CD4-positive, alpha-beta T cell (primary cell): Measurements from ENCODE around the gene RDH12. TPM values are rescaled to one million over a fixed set of nuclear protein-coding genes. Genes with fewer than 3 reads are reported as not detected.

Source experiments
- ATAC-seq: fragments of 200-7000 bp; cut with Tn5 transposase; one replicate; pipeline ENCODE4 v1.10.0; 2022; ENCODE audit warnings: mild to moderate bottlenecking; ENCODE audit not compliant: poor library complexity
- CTCF ChIA-PET: fragments of 350-600 bp; sonication (Branson Sonifier 250); formaldehyde crosslinking; loops from one replicate; lab custom pipeline; 2021; ENCODE audit warnings: antibody characterized with exemption, inconsistent platforms; lab: Charles Lee
- POLR2A ChIA-PET: fragments of 350-600 bp; sonication (Branson Sonifier 250); formaldehyde crosslinking; loops from one replicate; lab custom pipeline; 2021; ENCODE audit warnings: antibody characterized with exemption, inconsistent platforms; lab: Charles Lee
- DNase-seq, 14 experiments: peaks; one replicate each; pipeline ENCODE4 v3.0.0-alpha.2; 2013 to 2020; ENCODE audit warnings: mixed read lengths in 2 of 14
- H3K27ac ChIP-seq, 2 donors: one replicate each; pipeline versions ENCODE4 v1.5.1 to v1.7.0; 2013; ENCODE audit warnings: low read length in 2 of 2, low read depth in 1 of 2, mild to moderate bottlenecking in 1 of 2
- H3K27me3 ChIP-seq, 2 experiments: 1 replicate in 1 of 2; 2 replicates in 1 of 2; pipeline versions ENCODE4 v1.6.1 to v1.7.0; 2013; ENCODE audit warnings: low read length in 2 of 2, control low read depth in 1 of 2, mild to moderate bottlenecking in 1 of 2, moderate library complexity in 1 of 2; ENCODE audit not compliant: insufficient read depth in 2 of 2, control insufficient read depth in 1 of 2
- H3K36me3 ChIP-seq: one replicate; pipeline ENCODE4 v1.6.1; 2013; ENCODE audit warnings: low read length, control low read depth; ENCODE audit not compliant: insufficient read depth
- H3K4me1 ChIP-seq: one replicate; pipeline ENCODE4 v1.6.1; 2013; ENCODE audit warnings: low read length, control low read depth; ENCODE audit not compliant: insufficient read depth
- H3K4me3 ChIP-seq: one replicate; pipeline ENCODE4 v1.5.1; 2013; ENCODE audit warnings: mild to moderate bottlenecking, low read length, moderate library complexity
- H3K9me3 ChIP-seq, 2 experiments: 1 replicate in 1 of 2; 2 replicates in 1 of 2; pipeline versions ENCODE4 v1.6.1 to v1.7.0; 2013; ENCODE audit warnings: low read length in 2 of 2, mild to moderate bottlenecking in 2 of 2, control low read depth in 1 of 2, moderate library complexity in 1 of 2; ENCODE audit not compliant: control insufficient read depth in 1 of 2, insufficient read depth in 1 of 2
- H3K27ac Mint-ChIP-seq: one replicate; pipeline ENCODE4 v1.8.0; 2020; ENCODE audit warnings: mixed read lengths
- H3K27me3 Mint-ChIP-seq: one replicate; pipeline ENCODE4 v1.8.0; 2021; ENCODE audit warnings: mixed read lengths
- H3K36me3 Mint-ChIP-seq: one replicate; pipeline ENCODE4 v1.8.0; 2021; ENCODE audit warnings: low read depth, mixed read lengths
- H3K4me1 Mint-ChIP-seq: one replicate; pipeline ENCODE4 v1.8.0; 2021; ENCODE audit warnings: low read depth, mixed read lengths
- H3K4me3 Mint-ChIP-seq: one replicate; pipeline ENCODE4 v1.8.0; 2020; ENCODE audit warnings: mild to moderate bottlenecking, mixed read lengths
- H3K9me3 Mint-ChIP-seq: one replicate; pipeline ENCODE4 v1.8.0; 2020; ENCODE audit warnings: mixed read lengths
- intact Hi-C, 2 experiments: fragments of 100-400 bp; cut with DNase I in 1 of 2; cut with micrococcal nuclease in 1 of 2; formaldehyde crosslinking; loops; one replicate each; pipeline versions ENCODE4 v1.15.1 to v1.9.0; 2023 to 2025; cut with DNase I, micrococcal nuclease
- total RNA-seq, 174 experiments: library from RNA in 2 of 174; stranded (reverse) in 2 of 174; gene quantifications; one replicate each; pipeline ENCODE4 v1.2.3 and lab custom pipeline; 2021 to 2026
- TF ChIP-seq, protein P1 (sequence below): fragments of 200-600 bp; IDR thresholded peaks from one replicate; pipeline ENCODE4 v1.8.0; 2022; ENCODE audit warnings: antibody characterized with exemption, mild to moderate bottlenecking

Gene RDH12
- total RNA-seq, 2 experiments from 2014 or later, result not detected

DNA sequence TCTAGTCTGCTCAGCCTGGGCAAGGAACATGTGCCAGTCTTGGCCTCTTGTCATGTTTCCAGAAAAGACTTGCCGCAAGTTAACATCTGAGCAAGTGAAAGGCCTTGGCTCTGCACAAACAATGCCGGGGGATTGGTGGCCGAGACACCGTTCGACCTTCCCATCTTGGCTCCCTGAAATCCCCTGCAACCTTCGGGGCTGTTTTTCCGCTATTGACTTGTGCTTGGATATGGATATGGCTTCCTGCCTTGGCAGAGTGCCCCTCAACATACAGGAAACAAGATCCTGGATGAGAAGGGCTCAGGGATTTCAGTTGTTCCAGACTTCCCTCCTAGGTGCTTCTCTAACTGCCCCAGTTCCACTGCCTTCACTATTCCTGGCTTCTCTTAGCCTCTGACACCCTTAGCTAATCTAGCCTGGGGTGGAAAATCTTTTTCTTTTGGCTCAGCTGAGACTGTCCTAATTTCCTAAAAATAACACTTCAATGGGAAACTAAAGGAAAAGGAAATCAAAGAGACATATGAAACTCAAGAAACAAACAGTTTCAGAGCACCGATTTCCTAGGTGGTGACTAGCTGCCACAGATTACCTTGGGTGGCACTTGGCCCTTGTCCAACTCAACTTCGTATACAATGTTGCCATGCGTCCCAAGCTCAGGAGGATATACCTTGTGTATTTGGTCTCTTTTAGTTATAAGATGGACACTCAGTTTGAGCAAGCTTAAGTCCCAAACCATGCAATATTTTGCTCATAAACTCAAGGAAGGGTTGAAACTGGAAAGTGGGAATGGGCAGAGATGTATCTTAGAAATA lies 33.9 kb downstream of the RDH12 start:
- Histone ChIP-seq H3K27ac (no peak overlapping the region), H3K4me3 (no peak overlapping the region), H3K36me3 (no peaks in the 10 kb centered on the region), H3K27me3 (no peaks in the 10 kb centered on the region), H3K9me3 (no peaks in the 10 kb centered on the region), H3K4me1 (no peaks in the 10 kb centered on the region)
- no peaks in the 10 kb centered on the region for H3K9me3 Mint-ChIP-seq
- DNase-seq (no peak), ATAC-seq (no peak)
- no peak overlapping the region for H3K4me3 Mint-ChIP-seq
- intact Hi-C loops, result no loop called here
- H3K27me3 Mint-ChIP-seq, result no peaks in the 10 kb centered on the region
- ChIA-PET CTCF (interaction anchor here (0.6 kb wide), 1 partner anchor 380 kb away, joined by 3 read pairs; no protein-coding TSS in a partner anchor), POLR2A (no interaction called here)
- no peak overlapping the region for H3K27ac Mint-ChIP-seq
- TF ChIP-seq, protein P1, sequence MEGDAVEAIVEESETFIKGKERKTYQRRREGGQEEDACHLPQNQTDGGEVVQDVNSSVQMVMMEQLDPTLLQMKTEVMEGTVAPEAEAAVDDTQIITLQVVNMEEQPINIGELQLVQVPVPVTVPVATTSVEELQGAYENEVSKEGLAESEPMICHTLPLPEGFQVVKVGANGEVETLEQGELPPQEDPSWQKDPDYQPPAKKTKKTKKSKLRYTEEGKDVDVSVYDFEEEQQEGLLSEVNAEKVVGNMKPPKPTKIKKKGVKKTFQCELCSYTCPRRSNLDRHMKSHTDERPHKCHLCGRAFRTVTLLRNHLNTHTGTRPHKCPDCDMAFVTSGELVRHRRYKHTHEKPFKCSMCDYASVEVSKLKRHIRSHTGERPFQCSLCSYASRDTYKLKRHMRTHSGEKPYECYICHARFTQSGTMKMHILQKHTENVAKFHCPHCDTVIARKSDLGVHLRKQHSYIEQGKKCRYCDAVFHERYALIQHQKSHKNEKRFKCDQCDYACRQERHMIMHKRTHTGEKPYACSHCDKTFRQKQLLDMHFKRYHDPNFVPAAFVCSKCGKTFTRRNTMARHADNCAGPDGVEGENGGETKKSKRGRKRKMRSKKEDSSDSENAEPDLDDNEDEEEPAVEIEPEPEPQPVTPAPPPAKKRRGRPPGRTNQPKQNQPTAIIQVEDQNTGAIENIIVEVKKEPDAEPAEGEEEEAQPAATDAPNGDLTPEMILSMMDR, result no peak
- H3K4me1 Mint-ChIP-seq, result no peaks in the 10 kb centered on the region
- H3K36me3 Mint-ChIP-seq, result no peaks in the 10 kb centered on the region

DNA sequence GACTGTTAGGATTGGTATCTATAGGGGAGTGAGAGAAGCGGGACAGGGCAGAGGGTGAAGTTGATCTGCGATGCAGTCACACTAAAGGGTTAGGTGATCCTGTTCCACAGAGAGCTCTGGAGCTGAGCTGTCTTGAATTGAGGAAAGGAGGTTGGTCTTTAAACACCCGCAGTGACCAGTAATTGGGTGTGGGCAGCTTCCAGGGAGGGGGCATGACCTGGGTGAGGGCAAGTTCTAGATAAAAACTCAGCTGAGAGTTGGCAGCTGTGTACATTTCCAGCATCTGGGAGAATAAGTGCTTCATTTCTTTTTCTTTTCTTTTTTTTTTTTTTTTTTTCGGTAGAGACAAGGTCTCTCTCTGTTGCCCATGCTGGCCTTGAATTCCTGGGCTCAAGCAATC lies 35.1 kb downstream of the RDH12 start:
- Histone ChIP-seq H3K27ac (no peak overlapping the region), H3K27me3 (no peaks in the 10 kb centered on the region), H3K36me3 (no peaks in the 10 kb centered on the region), H3K4me3 (no peak overlapping the region), H3K9me3 (no peaks in the 10 kb centered on the region), H3K4me1 (no peaks in the 10 kb centered on the region)
- Mint-ChIP-seq H3K4me3 (no peak overlapping the region), H3K27me3 (no peaks in the 10 kb centered on the region), H3K36me3 (no peaks in the 10 kb centered on the region), H3K4me1 (no peaks in the 10 kb centered on the region), H3K9me3 (no peaks in the 10 kb centered on the region), H3K27ac (no peak overlapping the region)
- POLR2A ChIA-PET, result interaction anchor here (0.6 kb wide), 1 partner anchor 47 kb away, joined by 3 read pairs; no protein-coding TSS in a partner anchor
- intact Hi-C loops, result no loop called here
- DNase-seq (no peak), ATAC-seq (no peak)
- CTCF ChIA-PET, result no interaction called here
- TF ChIP-seq, protein P1, result no peak

DNA sequence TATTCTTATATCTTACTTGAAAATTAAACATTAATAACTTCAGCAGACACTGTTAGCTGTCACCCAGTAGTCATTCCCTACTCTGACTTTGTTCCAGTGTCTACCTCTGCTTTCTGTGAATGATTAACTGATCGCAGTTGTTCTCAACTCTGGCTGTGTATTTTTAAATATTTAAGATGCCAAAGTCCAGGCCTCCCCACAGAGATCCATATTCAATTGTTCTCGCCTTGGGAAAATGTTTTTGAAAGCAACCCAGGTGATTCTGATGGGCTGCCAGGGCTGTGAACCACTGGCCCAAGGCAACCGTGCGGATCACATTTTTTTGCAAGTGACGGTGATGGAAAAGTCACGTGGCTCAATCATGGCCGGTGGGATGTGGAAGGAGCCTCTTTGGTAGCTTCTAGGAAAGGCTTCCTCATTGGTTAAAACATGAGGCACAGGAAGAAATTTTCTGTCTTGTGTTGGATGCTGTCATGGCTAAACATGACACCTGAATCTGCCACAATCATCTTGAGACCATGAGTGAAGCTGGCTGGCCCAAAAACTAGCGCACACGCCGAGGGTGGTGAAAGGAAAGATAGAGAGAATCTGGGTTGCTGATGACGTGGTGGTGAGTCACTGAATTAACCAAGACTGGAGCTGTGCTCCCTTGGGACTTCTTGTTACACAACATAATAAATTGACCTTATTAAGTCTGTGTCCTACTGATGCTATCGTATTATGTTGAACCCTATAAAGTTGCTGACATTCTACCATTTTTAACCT lies 37.2 kb downstream of the RDH12 start:
- intact Hi-C loops, result no loop called here
- Mint-ChIP-seq H3K27ac (no peak overlapping the region), H3K4me3 (no peak overlapping the region), H3K4me1 (no peaks in the 10 kb centered on the region), H3K36me3 (no peaks in the 10 kb centered on the region), H3K9me3 (peaks cover 2% of the 10 kb centered on the region), H3K27me3 (no peaks in the 10 kb centered on the region)
- ChIA-PET CTCF (no interaction called here), POLR2A (no interaction called here)
- DNase-seq (peak in 4 of 14 experiments; percentile 8 to 47 (median 20)), ATAC-seq (no peak)
- TF ChIP-seq, protein P1, result no peak
- no peaks in the 10 kb centered on the region for H3K36me3 ChIP-seq
- no peak overlapping the region for H3K4me3 ChIP-seq
- no peak overlapping the region for H3K27ac ChIP-seq
- no peaks in the 10 kb centered on the region for H3K27me3 ChIP-seq
- no peaks in the 10 kb centered on the region for H3K4me1 ChIP-seq
- H3K9me3 ChIP-seq, result no peaks in the 10 kb centered on the region
